Muscle of back (tissue), 11 donors: ENCODE results near the gene ARHGAP23. TPM values are rescaled to one million over a fixed set of nuclear protein-coding genes. Genes with fewer than 3 reads are reported as not detected.

Experiments
- DNase-seq, 3 donors: peaks; one replicate each; pipeline versions ENCODE4 v3.0.0 to v3.0.0-alpha.2; 2013
- polyA plus RNA-seq, 10 donors: library from polyadenylated mRNA; unstranded; fragments of 120-200 nt; gene quantifications; one replicate each; pipeline ENCODE4 v1.2.1, GENCODE V29; 2013; ENCODE audit not compliant: insufficient read length in 10 of 10

ARHGAP23 gene
- polyA plus RNA-seq, 10 donors, result 23.0 to 47.7 (median 31.3) TPM

DNA sequence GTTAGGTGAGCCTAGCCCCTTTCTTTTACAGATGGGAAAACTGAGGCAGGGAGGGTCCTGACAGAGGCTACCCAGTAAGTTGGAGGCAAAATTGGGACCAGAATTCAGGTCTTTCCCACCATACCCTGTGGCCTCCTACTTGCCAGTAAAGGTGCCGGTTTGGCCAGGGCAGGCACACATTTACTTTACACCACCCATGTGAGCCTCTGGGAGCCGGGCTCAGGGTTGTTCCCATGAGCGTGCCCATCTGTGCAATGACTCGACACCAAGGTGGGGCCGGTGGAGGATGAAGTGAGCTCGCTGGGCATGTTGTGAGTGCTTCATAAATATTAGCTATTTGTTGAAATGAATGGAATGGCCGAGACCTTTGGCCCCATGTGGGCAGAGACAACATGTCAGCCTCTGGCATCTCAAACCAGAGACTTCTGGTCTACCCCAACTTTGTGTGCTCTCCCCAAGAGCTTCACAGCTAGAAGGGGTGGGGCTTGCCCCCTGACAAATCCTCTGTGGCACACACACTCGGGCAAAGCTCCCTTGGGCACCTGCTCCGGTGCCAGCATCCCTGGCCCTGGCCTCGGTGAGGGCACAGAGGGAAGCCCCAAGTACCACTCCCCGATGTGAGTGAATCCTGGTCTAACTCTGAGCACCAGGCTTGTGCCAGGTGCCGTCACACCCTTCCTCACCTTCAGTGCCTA is 117.4 kb downstream of the ARHGAP23 start:
- DNase-seq, result no peak

DNA sequence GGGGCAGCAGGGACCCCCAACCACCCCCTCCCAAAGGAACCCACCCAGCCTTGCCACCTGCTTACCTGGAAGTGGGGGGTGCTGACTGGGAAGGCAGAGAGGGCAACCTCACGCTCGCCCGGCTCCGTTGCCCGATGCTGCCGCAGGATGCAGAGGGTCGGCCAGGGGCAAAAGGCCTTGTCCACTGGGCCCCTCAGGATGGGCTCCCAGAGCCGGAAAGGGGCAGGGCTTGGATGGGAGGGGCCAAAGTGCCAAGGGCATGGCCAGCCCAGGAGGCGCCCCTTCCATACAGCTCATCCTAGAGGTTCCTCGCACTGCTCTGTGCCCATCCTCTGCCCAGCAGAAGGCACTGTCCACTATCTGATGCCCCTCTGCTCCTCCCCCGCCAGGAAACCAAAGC is 118.1 kb downstream of the ARHGAP23 start:
- DNase-seq, result no peak

DNA sequence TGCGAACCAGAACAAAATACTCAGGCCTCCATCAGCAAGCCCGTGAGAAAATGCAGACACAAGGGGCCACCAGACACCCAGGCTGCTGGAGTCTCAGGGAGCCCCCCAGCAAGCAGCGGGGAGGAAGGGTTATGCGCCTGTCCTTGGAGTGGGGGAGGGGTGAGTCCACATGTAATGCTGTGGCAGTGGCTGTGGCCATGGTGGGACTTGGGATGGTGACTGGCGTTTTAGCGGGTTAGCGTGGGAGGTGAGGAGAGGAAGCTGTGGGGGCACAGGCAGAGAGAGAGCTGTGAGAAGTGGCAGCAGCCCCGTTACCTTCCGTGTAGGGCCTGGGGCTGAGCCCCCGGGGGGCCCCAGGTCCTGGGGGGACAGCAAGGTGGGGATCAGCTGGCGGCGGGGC is 119.2 kb downstream of the ARHGAP23 start:
- DNase-seq, result no peak

DNA sequence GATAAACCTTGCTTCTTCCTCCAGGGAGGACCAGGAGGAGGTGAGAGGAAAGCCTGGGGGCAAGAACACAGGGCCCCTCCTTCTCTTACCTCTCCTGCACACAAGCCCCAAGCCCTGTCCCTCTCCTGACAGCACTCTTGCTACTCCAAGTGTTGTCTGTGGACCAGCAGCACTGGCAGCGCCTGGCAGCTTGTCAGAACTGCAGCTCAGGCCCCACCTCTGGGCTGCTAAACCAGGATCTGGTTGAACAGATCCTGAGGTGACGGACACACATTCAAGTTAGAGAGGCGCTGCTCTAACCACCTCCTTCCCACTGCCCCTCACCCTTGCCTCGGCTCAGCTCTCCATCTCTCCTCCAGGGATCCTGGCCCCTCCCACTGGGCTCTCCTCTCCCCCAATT is 121.0 kb downstream of the ARHGAP23 start:
- no peak for DNase-seq

DNA sequence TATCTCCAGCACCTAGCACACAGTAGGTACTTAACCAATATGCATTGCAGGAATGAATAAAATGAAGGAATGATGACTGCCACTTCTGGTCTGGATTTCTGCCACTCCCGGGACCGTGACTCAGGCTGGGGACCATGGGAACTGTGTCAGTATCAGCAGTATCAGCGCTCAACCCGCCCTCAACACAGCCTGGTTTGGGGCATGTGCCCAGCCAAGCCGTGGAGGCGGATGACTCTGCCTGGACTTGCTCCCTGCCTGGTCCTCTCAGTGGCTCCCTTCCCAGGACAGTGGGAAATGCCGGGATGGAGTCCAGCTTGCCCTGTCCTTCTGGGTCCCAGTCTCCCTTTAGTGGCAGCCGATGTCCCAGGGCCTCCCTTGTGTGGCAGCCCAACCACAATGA is 122.4 kb downstream of the ARHGAP23 start:
- no peak for DNase-seq

DNA sequence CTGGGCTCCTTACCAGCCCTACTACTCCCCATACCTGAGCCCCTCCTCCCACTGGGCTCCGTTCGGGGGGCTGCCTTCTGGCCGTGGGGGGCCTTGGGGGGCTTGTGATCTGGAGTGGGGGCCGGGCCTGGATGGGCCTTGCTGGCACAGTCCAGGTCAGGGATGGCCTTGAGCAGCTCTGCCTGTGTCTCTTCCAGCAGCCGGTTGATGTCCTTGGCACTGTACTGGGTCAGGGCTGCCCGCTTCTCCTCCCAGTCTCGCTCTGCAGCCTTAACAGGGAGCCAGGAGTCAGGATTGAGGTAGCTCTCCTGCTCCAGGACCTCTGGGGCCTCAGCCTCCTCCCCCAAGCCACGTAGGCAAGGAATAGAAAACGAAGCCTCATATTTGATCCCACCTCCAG is 122.9 kb downstream of the ARHGAP23 start:
- no peak for DNase-seq

DNA sequence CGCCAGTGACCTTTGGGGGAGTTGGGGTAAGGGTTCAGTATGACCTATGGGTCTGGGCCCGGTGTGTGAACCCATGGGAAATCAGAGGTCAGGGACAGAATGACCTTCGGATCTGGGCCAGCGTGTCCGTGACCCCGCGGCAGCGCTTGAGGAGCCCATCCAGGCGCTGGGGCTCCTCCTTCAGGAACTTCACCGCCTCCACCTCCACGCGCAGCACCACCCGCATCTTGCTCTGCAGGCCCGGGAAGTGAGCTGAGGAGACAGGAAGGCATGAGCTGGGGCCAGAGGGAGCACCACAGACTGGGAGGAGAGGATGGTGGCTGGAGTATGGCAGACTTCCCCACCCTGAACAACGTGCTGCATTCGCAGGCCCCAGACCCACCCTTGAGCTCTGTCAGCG is 124.1 kb downstream of the ARHGAP23 start:
- DNase-seq, result no peak

DNA sequence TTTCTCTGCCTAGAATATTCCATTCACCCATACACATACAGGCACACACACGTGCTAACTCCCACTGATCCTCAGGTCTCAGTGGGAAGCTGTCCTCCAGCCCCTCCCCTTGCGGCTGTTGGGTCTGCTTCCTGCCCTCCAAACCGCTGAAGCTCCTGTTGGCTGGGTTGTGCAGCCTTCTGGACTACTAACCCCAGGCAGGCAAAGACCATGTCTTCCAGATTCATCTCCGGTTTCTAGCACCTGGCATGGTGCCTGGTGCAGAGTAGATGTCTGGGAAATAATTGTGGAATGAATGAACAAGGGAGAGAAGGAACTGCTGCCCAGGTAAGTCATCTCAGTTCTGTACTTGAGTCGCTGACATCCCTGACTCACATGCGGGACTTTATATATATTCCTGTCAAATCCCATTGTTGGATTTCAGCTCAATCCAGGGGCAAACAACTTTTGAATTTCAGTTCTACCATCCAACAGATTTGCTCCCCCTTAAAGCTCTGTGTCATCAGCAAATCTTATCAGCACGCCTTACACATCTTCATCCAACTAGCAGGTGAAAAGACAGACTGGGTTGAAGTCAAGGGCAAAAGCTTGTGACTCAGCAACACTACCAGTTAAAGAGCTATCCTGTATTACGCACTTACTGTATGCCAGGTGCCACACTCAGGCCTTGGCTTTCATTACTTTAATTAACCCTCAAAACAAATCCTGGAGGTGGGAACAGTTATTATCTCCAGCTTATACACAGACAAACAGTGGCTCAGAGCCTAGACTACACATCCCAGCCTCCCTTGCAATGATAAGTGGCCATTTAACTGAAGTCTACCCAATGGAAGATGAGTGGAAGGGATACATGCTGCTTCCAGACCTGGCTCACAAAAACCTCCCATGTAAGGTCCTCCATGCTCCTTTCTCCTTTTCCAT is 126.4 kb downstream of the ARHGAP23 start:
- DNase-seq, result no peak

DNA sequence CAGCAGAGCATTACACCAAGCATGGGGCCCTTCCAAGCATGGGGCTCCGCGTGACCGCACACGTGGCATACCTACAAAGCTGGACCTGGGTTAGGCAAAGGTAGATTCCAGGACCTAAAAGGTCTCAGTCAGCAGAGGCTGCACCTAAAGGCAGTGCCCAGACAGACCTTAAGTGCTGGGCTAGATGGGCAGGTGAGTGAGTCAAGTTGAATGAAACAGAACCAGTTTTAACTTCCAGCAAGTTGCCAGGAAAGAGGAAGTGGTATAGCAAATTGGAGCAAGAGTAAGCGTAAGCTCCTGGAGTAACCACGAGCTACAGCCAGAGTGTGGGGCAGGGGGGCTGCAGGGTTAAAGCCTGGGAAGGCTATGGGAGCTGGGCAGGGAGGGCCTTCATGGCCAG is 128.0 kb downstream of the ARHGAP23 start:
- no peak for DNase-seq

DNA sequence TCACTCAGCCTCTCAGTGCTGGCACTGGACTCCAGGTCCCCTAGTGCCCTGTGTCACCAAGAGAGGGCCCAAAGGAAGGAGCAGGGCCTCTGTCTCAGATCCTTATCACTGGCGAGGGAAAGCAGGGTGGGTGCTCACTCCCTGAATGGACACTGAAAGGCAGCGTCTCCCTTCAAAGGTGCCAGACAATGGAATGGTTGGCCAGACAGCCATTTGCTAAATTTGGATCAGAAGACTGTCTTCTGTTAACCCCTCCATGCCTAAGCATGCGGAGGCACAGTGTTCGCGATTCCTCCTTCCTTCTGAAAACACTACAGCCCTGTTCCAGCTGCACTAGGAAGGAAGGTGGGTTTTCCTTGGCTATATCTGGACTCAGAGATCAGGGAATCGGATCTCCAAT is 129.1 kb downstream of the ARHGAP23 start:
- no peak for DNase-seq

DNA sequence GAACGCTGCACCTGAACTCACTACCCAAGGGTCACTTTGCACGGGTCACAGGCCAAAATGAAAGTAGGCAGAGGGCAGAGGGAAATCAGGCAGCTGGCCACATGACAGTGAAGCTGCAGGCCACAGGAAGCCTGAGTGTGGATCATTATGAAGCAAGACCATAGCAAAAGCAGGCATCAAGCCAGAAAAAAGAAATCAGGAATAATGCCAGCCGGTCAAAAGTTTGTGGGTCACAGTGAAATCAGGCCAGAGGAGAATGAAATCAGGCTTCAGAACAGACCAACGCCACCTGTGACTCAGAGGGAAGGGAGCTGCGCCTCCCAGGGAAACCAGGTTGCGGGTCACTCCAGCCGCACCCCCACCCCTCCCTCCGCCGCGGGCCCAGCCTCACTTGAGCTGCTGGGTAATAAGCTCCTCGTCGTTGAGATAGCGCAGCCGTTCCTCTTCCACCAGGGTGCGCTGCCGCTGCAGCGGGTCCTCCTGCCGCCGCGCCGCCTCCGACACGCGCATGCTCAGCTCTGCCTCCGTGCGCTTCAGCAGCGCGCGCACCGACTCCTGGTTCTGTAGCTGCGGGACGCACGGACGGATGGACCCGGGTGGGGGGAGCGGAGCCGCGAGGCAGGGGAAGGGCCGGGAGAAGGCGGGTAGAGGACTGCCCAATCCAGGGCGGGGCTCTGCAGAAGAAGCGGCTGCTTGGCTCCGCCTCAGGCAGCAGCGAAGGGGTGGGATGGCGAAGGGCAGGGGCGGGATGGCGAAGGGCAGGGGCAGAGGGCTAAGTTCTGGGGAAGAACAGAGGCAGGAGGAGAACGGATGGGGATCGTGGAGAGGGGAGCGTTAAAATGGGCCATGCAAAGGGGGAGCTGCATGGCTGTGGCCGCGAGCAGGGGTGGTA is 129.8 kb downstream of the ARHGAP23 start:
- DNase-seq, result peak; percentile 85 to 95 (median 89)

DNA sequence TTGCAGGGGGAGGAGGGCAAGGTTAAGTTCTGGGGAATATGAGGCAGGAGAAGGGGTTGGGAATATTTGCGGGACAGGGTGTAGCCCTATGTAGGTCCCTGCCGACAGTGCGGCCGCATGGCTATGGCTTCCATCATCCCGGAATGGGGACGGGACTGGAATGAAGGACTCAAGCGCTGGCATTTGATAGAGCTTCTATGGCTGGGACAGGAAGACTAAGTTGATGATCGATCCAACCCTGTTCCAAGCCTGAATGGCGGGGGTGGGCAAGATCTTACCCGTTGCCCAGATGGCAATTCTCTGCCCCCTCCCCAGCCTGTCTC is 130.4 kb downstream of the ARHGAP23 start:
- no peak for DNase-seq

DNA sequence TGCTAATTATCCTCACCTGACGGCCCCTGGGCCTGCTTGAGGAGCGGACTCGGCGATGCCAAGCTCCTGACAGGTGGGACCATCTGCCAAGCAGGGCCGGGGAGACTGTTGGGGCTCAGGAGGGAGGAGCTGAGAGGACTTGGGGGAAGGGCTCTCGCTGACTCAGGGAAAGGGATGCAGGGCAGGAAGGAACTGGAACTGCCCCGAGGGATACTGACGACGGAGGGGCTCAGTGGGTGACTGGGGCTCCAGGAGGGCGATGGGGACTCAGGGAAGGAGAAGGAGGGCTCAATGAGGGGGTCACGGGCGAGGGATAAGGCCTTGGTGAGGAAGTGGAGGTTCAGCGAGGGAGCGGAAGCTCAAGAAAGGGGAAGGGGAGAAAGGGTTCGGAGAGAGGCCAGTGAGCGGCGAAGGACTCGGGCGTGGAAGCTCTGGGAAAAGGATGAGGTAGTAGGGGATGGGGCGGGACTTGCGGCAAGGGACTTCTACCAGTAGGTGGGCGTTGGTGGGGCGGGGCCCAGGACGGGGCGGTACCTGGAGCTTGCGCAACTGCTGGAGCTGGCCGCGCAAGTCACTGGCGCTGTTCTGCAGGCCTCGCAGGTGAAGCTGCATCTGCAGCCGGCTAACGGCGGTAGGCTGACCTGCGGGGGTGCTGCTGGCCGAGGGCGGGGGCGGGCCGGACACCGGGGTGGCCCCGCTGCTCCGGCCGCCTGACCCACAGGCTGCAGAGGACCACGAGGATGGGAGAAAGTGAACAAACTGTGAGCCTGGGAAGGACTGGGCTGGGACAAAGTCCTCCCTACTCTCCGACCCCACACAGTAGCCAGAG is 131.0 kb downstream of the ARHGAP23 start:
- DNase-seq, result peak in 2 of 3 donors; percentile 44 to 70

DNA sequence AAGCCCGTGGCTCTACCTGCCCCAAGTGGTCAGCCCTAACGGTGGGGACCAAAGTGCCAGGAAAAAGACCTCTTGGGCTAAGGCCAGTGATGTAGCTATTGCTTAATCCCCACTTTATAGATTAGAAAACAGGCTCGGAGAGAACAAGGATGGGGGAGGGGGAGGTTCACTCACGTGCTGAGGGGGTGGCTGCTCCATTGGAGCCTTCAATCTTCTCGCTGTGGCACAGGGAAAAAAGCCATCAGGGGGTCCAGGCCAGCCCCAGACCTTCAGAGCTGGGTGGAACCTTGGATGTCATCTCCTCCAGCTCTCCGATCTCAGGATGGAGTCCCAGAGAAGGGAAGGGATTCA is 131.6 kb downstream of the ARHGAP23 start:
- DNase-seq, result no peak

DNA sequence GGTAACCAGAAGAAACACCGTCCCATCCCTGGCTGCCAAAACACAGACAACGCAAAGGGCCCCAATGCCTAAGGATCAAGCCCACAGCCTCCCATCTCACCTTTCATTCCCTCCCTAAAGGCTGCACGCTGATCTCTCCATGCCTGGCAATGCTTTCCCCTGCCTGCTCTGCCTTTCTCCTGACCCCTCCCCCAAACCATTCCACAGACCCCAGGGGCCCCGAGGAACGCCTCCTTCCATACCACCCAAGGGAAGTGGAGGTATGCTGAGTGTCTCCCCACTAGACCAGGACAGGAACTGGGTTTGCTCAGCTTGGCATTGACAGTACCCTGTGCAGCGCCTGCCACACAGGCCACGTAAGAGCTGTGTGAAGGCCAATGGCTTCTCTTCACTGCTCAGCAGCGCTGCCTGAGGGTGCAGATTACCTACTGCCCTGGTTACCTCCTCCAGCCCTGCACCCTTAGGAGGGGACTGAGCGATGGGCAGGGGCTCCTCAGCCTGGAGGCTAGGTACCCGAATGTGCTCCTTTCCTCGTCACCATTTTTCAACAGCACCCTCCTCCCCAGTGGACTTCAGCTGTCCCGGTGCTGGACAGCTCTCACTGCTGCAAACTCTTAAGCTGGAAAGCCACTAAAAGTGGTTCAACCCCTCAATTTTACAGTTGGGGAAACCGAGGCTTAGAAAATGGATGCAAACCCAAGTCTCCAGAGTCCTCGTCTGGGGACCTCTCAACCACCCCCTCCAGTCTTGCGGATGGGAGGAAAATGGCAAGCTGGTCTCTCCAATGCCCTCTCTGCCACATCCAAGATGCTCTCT is 132.4 kb downstream of the ARHGAP23 start:
- DNase-seq, result peak in 2 of 3 donors; percentile 43 to 68

DNA sequence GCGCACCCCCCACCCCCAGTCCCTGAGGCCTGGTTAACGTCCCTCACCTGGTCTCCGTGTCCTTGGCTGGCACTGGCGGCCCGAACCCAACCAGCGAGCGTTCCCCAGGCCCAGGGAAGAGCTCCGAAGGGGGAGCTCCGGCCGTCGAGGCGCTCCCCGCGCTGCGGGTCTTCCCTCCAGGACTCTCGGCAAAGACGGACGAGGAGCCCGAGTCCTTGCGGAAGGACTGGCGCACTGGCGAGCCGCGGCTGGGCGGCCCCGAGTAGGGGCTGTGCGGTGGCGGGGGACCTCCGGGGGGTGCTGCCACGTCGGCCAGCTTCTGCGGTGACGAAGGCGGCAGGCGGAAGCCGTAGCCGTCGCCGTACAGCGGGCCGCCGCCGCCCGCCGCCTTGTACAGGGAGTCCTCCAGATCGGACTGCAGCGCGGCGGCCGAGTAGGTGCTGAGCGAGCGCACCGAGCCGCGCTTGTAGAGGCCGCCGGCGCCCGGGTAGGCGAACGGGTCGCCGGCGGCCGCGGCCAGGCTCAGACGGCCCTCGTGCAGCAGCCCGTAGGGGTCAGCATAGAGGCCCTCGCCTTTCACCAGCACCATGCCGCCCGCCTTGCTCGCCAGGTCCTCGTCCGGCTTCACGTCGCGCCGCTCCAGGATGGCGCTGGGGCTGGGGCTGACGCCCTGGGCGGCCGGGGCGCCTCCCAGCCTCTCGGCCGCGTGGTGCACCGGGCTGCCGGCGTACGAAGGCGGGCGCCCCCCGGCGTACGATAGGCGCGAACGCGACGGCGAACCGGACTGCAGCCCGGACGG is 133.4 kb downstream of the ARHGAP23 start:
- no peak for DNase-seq
